Mucosa of rectum (tissue), 2 donors: ENCODE results near the gene NOS3.

Source experiments
- H3K27ac ChIP-seq, 2 donors: one replicate each; pipeline ENCODE4 v1.7.0; 2013; ENCODE audit warnings: inconsistent platforms in 2 of 2, low read depth in 2 of 2, low read length in 2 of 2
- H3K27me3 ChIP-seq, 2 donors: one replicate each; pipeline ENCODE4 v1.7.0; 2013; ENCODE audit warnings: low read length in 2 of 2; ENCODE audit not compliant: control insufficient read depth in 2 of 2, insufficient read depth in 2 of 2
- H3K36me3 ChIP-seq, 2 donors: one replicate each; pipeline ENCODE4 v1.7.0; 2013; ENCODE audit warnings: low read length in 2 of 2; ENCODE audit not compliant: control insufficient read depth in 2 of 2, insufficient read depth in 2 of 2
- H3K4me1 ChIP-seq, 2 donors: one replicate each; pipeline ENCODE4 v1.7.0; 2013; ENCODE audit warnings: low read length in 2 of 2, mild to moderate bottlenecking in 1 of 2; ENCODE audit not compliant: control insufficient read depth in 2 of 2, insufficient read depth in 2 of 2
- H3K4me3 ChIP-seq, 2 donors: one replicate each; pipeline ENCODE4 v1.7.0; 2013; ENCODE audit warnings: low read length in 2 of 2
- H3K9ac ChIP-seq, 2 donors: one replicate each; pipeline ENCODE4 v1.7.0; 2013; ENCODE audit warnings: low read length in 2 of 2, low read depth in 1 of 2, mild to moderate bottlenecking in 1 of 2
- H3K9me3 ChIP-seq, 2 donors: one replicate each; pipeline ENCODE4 v1.7.0; 2013; ENCODE audit warnings: low read length in 2 of 2; ENCODE audit not compliant: control insufficient read depth in 2 of 2
- donor health status: healthy.
- donor health status: Normal muscosa, but diverticular disease.

NOS3 gene

DNA sequence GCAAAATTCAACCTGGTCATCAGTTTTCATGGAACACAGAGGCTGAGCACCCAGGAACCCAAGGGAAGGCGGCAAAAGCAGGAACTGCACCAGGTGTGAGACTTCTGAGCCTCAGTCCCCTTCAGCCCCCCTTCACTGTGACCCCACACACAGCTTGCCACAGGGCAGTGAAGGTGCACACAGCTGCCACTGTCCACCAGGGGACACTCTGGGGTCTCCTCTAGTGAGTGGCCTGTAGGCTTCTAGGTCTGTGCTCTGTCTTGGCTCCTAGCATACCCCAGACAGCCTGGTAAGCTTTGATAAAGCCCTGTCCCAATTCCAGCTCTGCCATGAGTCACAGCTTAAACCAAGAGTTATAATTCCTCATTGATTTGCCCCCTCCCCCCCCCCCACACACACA lies 24.8 kb upstream of the NOS3 start:
- no peaks in the 10 kb centered on the region for H3K36me3 ChIP-seq
- H3K27ac ChIP-seq: no peak overlapping the region
- H3K9me3 ChIP-seq: no peaks in the 10 kb centered on the region
- peaks cover 0 to 3% of the 10 kb centered on the region in 2 donors for H3K4me1 ChIP-seq
- H3K27me3 ChIP-seq: no peaks in the 10 kb centered on the region
- no peak overlapping the region for H3K9ac ChIP-seq
- no peak overlapping the region for H3K4me3 ChIP-seq

DNA sequence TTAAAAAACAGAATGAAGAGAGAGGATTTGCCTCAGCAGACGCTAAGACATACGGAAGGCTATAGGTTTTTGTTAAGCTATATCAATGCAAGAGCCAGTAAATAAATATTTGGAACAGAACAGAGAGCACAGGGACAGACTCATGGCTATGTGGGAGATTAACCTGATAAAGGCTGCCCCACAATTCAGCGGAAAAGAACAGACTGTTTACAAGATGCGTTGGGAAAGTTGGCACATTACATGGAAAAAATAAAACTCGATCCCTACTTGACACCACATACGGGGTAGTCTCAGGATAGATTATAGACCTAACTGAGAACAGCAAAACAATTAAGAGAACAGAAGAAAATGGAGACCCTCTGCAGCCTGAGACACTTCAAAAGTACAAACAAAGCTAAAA lies 23.5 kb upstream of the NOS3 start:
- H3K9ac ChIP-seq: no peak overlapping the region
- no peak overlapping the region for H3K27ac ChIP-seq
- H3K4me1 ChIP-seq: peaks cover 5 to 6% of the 10 kb centered on the region in 2 donors
- no peaks in the 10 kb centered on the region for H3K9me3 ChIP-seq
- no peaks in the 10 kb centered on the region for H3K36me3 ChIP-seq
- H3K4me3 ChIP-seq: no peak overlapping the region
- no peaks in the 10 kb centered on the region for H3K27me3 ChIP-seq

DNA sequence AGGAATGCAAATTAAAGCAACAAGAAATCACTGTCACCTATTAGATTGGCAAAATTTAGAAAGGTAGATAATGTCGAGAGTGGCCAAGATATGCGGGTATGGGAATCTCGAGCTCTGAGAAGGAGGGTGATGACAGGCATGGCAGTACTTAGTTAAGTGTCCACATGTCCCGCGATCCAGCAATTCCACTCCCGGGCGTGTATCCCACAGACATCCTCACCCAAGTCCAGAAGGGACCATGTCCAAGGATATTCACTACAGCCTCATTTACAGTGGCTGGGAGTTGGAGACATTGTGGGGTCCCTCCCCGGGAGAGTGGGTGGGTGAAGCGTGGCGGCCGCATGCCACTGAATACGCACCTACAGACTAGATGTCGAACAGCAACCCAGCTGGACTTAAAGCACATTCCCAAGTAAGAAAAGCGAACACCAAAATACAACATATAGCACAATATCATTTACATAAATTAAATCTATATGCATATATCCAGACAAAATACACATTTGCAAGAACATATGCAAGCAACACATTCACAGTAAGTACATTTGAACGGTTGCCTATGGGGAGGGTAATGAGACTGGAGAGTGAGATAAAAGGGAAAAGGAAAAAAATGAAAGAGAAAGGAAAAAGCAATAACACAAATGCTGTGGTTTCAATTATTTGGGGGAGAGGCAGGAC lies 22.6 kb upstream of the NOS3 start:
- Histone ChIP-seq H3K4me3 (no peak overlapping the region), H3K27ac (no peak overlapping the region), H3K4me1 (peaks cover 5 to 7% of the 10 kb centered on the region in 2 donors), H3K27me3 (no peaks in the 10 kb centered on the region), H3K9me3 (no peaks in the 10 kb centered on the region), H3K36me3 (no peaks in the 10 kb centered on the region), H3K9ac (no peak overlapping the region)

DNA sequence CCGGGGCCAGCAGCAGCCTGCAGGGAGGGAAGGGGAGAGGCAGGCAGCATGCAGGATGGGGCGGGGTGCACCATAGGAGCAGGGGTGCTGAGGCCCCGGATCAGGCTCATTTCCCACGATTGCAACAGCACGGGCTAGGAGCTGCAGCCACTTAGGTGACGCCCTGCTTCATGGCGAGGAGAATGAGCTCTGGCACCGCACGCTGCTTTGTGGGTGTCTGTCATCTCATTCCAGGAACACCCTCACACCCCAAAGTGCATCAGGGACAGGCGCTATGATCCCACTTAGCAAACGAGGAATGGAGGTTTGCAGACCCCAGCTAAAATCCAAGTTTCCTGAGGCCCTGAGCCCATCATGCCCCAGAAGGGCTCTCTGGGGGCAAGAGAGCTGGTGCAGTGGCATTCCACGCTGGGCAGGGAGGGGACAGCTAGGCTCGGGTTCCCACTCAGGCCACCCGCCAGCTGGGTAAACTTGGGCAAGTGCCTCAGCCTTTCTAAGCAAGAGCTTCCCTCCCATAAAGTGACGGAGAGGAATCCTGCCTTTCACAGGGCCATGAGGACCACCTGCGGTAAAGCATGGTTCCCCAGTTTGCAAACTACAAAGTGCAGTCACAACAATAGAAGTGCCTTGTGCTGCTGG lies 22.0 kb upstream of the NOS3 start:
- Histone ChIP-seq H3K27ac (no peak overlapping the region), H3K36me3 (no peaks in the 10 kb centered on the region), H3K27me3 (no peaks in the 10 kb centered on the region), H3K9ac (no peak overlapping the region), H3K4me1 (peaks cover 10 to 13% of the 10 kb centered on the region in 2 donors), H3K4me3 (no peak overlapping the region), H3K9me3 (no peaks in the 10 kb centered on the region)

DNA sequence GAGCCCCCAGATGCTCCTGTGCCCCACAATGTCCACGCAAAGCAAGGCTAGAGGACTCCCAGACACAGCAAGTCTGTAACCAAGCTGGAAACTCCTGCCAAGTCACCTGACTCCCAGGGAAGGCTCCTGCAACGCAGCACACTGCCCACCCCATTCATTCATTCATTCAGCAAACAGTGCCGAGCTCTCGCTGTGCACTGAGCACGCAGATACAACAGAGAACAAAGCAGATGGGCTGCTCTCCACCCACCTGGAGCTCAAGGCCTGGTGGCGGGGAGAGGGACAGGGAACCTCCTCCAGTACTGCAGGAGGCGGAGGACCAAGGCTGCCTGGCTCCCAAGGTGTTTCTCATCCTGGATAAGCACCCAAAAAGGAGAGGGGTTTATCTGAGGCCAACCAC lies 21.3 kb upstream of the NOS3 start:
- H3K27ac ChIP-seq: no peak overlapping the region

DNA sequence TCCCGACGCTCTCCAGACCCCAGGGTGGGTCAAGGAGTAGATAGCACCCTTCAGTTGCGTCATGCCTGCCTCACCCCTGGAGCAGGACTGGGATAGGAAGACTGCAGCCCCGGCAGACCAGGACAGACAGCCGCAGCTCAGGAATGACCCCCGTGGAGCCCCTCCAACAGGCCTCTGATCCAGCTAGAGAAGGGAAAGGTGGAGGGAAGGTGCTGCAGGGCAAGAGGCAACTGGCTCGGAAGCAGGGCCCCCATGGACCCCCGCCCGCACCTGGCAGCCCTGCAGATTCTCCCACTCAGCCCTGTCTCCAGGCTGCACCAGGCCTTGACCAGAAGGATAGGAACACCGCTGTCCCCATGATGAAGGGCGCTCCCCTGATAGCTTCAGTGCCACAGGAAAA lies 20.4 kb upstream of the NOS3 start:
- Histone ChIP-seq H3K36me3 (no peaks in the 10 kb centered on the region), H3K9me3 (no peaks in the 10 kb centered on the region), H3K4me1 (peaks cover 23 to 25% of the 10 kb centered on the region in 2 donors), H3K27ac (no peak overlapping the region), H3K27me3 (no peaks in the 10 kb centered on the region), H3K9ac (no peak overlapping the region), H3K4me3 (no peak overlapping the region)

More for the DNA sequence above, 21.3 kb upstream of the NOS3 start:
- no peak overlapping the region for H3K9ac ChIP-seq
- H3K4me1 ChIP-seq: peaks cover 15 to 17% of the 10 kb centered on the region in 2 donors
- no peaks in the 10 kb centered on the region for H3K27me3 ChIP-seq
- no peaks in the 10 kb centered on the region for H3K36me3 ChIP-seq
- no peak overlapping the region for H3K4me3 ChIP-seq
- H3K9me3 ChIP-seq: no peaks in the 10 kb centered on the region

DNA sequence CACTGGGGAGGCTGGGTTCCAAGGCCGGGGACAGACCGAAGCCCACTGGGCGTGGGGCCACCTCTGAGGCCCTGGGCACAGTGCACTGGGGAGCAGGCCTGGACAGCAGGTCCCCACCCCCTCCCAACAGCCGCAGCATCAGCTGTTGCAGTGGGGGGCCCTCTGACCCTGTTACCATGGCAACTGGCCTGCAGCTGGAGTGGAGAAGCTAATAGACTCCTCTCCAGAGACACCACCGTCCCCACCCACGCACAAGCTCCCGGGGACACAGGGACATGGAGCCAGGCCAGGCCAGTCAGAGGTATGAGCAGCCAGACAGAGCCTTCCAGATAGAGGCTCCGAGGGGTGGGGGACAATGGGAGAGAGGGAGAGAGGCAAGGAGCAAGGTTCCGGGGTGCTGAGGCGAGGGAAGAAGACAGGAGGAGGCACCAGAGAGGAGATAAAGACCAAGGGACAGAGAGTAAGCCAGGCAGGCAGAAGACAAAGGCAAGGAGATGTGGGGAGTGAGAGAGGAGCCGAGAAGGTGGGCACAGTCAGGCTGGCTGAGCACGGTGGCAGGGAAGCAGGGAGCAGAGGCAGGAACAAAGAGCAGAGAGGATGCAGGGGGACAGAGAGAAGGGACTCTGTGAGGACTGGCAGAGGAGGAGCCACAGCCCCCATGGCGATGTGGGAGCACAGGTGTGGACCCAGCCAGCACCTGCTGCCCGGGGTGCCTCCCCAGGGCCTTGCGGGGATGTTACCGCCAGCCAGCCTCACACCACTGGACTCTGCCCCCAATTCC lies 19.4 kb upstream of the NOS3 start:
- Histone ChIP-seq H3K27me3 (no peaks in the 10 kb centered on the region), H3K4me1 (peaks cover 29 to 30% of the 10 kb centered on the region in 2 donors), H3K9ac (no peak overlapping the region), H3K36me3 (no peaks in the 10 kb centered on the region), H3K9me3 (no peaks in the 10 kb centered on the region), H3K4me3 (no peak overlapping the region), H3K27ac (peak overlapping the region in 1 of 2 donors; percentile 32)

DNA sequence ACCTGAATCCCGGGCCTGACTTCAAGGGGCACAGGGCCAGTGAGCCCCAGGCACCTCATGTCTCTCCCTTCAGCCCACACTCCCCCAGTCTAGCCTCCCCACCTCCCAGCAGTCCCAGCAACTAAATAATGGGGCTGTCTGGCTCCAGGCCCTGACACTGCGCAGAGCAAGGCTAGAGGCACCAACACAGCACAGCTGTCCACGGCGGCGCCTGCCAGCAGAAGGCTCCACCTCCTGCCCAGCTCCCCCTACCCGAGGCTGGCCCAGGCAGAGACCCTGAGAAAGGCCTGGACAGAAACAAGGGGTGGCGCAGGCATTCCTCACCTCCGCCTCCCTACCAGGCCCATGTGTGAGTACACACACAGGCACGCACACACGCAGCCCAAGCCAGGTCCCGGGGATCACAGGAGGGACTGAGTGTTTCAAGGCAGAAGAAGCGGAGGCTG lies 18.8 kb upstream of the NOS3 start:
- peak overlapping the region in 1 of 2 donors; percentile 32 for H3K27ac ChIP-seq
- H3K4me1 ChIP-seq: peaks cover 30 to 33% of the 10 kb centered on the region in 2 donors
- no peak overlapping the region for H3K4me3 ChIP-seq
- H3K9ac ChIP-seq: no peak overlapping the region
- H3K27me3 ChIP-seq: peaks cover 4% of the 10 kb centered on the region in 2 donors
- no peaks in the 10 kb centered on the region for H3K9me3 ChIP-seq
- H3K36me3 ChIP-seq: no peaks in the 10 kb centered on the region

DNA sequence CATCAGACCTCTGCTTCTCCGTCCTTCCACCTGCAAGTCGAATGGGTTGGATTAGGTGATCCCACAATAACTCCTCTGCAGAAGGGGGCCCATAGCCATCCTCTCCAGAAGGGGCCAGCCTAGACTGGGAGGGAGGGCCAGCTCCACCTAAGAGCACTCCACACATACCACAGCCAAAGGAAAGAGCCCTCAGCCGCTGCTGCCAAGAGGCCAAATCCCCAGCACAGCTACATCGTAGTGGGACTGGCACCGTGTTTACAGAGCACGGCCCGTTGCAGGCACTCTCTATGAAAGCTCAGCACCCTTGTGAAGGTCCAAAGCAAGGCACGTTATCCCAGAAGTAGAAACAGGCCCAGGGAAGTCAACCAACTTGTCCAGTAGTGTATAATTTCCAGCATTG lies 18.1 kb upstream of the NOS3 start:
- Histone ChIP-seq H3K27ac (peak overlapping the region in 1 of 2 donors; percentile 6), H3K36me3 (no peaks in the 10 kb centered on the region), H3K4me3 (no peak overlapping the region), H3K27me3 (peaks cover 7 to 8% of the 10 kb centered on the region in 2 donors), H3K4me1 (peaks cover 30 to 36% of the 10 kb centered on the region in 2 donors), H3K9ac (no peak overlapping the region), H3K9me3 (no peaks in the 10 kb centered on the region)
